ENCODE data around the gene MOB3A.

DNA sequence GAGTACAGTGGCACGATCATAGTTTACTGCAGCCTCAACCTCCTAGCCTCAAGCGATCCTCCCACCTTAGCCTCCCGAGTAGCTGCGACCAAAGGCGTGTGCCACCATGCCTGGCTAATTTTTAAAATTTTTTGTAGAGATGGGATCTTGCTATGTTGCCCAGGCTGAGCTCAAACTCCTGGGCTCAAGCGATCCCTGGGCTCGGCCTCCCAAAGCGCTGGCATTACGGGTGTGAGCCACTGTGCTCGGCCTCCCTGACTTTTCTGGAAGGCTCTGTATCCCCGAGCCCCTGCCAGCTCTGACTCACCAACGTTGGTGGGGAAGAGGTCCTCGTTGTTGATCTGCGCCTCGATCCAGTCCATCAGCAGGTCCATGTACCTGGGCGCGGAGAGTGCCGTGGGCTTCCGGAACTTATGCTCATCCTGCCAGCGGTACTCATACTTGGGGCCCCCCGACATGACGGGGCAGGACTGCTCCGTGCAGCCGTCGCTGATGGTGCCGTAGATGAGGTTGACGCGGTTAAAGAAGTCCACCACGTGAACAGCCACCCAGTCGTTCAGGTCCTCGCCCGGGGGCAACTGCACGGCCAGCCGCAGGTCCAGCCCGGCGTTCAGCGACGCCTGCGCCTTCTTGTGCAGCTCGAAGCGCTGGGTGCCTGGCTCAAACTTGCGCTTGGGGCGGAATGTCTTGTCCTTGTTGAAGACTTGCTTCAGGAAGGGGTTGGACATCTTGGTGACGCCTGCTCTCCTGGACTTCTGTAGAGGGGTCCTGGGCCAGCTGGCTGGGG, 18.1 kb downstream of the MOB3A start:
- TF ChIP-seq, protein P1, sequence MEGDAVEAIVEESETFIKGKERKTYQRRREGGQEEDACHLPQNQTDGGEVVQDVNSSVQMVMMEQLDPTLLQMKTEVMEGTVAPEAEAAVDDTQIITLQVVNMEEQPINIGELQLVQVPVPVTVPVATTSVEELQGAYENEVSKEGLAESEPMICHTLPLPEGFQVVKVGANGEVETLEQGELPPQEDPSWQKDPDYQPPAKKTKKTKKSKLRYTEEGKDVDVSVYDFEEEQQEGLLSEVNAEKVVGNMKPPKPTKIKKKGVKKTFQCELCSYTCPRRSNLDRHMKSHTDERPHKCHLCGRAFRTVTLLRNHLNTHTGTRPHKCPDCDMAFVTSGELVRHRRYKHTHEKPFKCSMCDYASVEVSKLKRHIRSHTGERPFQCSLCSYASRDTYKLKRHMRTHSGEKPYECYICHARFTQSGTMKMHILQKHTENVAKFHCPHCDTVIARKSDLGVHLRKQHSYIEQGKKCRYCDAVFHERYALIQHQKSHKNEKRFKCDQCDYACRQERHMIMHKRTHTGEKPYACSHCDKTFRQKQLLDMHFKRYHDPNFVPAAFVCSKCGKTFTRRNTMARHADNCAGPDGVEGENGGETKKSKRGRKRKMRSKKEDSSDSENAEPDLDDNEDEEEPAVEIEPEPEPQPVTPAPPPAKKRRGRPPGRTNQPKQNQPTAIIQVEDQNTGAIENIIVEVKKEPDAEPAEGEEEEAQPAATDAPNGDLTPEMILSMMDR (IDR thresholded peaks at IDR 0.05; ENCODE audit: low read depth, low read length, poor library complexity, severe bottlenecking), result no peak
- TF ChIP-seq EZH2phosphoT487 (IDR thresholded peaks at IDR 0.05; ENCODE audit: borderline replicate concordance, low read length), result no peak
